IPS-20b (cell line): ENCODE results near the gene SRRT.
A peak's percentile ranks its signal among the peaks of the same experiment; 100 is the strongest.
"Not testable (repeated sequence)": the region's sequence is repeated elsewhere in the genome, so short reads cannot be mapped to it uniquely, and the experiment has no call there.

Source experiments
- H3K27ac ChIP-seq: one replicate; pipeline ENCODE4 v1.5.1; 2013; ENCODE audit warnings: low read length
- H3K27me3 ChIP-seq: 2 replicates; pipeline ENCODE4 v1.6.1; 2013; ENCODE audit warnings: mild to moderate bottlenecking, low read length, inconsistent platforms; ENCODE audit not compliant: insufficient read depth
- H3K36me3 ChIP-seq: 2 replicates; pipeline ENCODE4 v1.6.1; 2013; ENCODE audit warnings: low read depth, mild to moderate bottlenecking, inconsistent platforms, low read length, moderate library complexity; ENCODE audit not compliant: insufficient read depth
- H3K4me1 ChIP-seq: 2 replicates; pipeline ENCODE4 v1.6.1; 2013; ENCODE audit warnings: mild to moderate bottlenecking, control low read depth, inconsistent platforms, low read length, moderate library complexity; ENCODE audit not compliant: insufficient read depth
- H3K4me3 ChIP-seq: 2 replicates; pipeline ENCODE4 v1.5.1; 2013; ENCODE audit warnings: mild to moderate bottlenecking, low read length, inconsistent platforms
- H3K9ac ChIP-seq: 2 replicates; pipeline ENCODE4 v1.6.1; 2013; ENCODE audit warnings: low read depth, mild to moderate bottlenecking, inconsistent platforms, low read length, moderate library complexity
- H3K9me3 ChIP-seq: 2 replicates; pipeline ENCODE4 v1.6.1; 2013; ENCODE audit warnings: mild to moderate bottlenecking, low read depth, low read length, inconsistent platforms; ENCODE audit not compliant: insufficient read depth

SRRT gene

GRCh38 chr7:100929808-100930174 lies 54.9 kb downstream of the SRRT start:
- peak overlapping the region; percentile 56; the same call in 1 of the 2 replicates for H3K9ac ChIP-seq

DNA sequence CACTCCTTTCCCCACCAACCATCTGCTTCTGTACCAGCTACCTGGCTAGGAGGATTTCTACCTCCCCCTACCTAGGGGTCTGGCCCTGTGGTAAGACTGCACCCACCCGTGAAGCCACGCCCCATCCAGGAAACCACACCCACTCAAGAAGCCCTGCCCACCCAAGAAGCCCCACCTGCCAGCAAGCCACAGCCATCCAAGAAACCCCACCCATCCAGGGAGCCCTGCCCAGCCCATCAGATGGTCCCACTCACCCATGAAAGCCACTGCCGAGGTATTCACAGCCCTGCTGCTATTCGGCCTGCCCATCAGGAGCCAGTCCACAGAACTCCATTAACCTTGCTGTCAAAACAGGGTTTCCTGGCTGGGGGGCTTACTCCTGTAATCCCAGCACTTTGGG lies 58.8 kb downstream of the SRRT start:
- Histone ChIP-seq H3K36me3 (no peaks in the 10 kb centered on the region), H3K27me3 (no peaks in the 10 kb centered on the region)

More at GRCh38 chr7:100929808-100930174, 54.9 kb downstream of the SRRT start:
- no peaks in the 10 kb centered on the region for H3K27me3 ChIP-seq
- peak overlapping the region; percentile 48; the same call in 1 of the 2 replicates for H3K4me3 ChIP-seq
- peaks cover 22% of the 10 kb centered on the region for H3K4me1 ChIP-seq
- peak overlapping the region; percentile 64 for H3K27ac ChIP-seq
- H3K36me3 ChIP-seq = no peaks in the 10 kb centered on the region
- H3K9me3 ChIP-seq = peaks cover 5% of the 10 kb centered on the region

GRCh38 chr7:100935381-100935780 lies 60.5 kb downstream of the SRRT start:
- H3K27ac ChIP-seq, H3K27me3 ChIP-seq, H3K4me1 ChIP-seq: not testable (repeated sequence)

More for the DNA sequence above, 58.8 kb downstream of the SRRT start:
- Histone ChIP-seq H3K27ac (no peak overlapping the region), H3K9ac (no peak overlapping the region), H3K9me3 (peaks cover 14% of the 10 kb centered on the region), H3K4me3 (no peak overlapping the region), H3K4me1 (peaks cover 12% of the 10 kb centered on the region)

GRCh38 chr7:100936167-100936566 lies 61.3 kb downstream of the SRRT start:
- not testable (repeated sequence) for H3K4me1 ChIP-seq, H3K4me3 ChIP-seq, H3K36me3 ChIP-seq, H3K9ac ChIP-seq, H3K27ac ChIP-seq, H3K27me3 ChIP-seq
- H3K9me3 ChIP-seq = peaks cover 17% of the 10 kb centered on the region

More at GRCh38 chr7:100935381-100935780, 60.5 kb downstream of the SRRT start:
- not testable (repeated sequence) for H3K4me3 ChIP-seq, H3K36me3 ChIP-seq, H3K9ac ChIP-seq
- peaks cover 17% of the 10 kb centered on the region for H3K9me3 ChIP-seq
